ENCODE measurements around the gene CLCN5.
"Not testable (repeated sequence)": the region's sequence is repeated elsewhere in the genome, so short reads cannot be mapped to it uniquely, and the experiment has no call there.

DNA sequence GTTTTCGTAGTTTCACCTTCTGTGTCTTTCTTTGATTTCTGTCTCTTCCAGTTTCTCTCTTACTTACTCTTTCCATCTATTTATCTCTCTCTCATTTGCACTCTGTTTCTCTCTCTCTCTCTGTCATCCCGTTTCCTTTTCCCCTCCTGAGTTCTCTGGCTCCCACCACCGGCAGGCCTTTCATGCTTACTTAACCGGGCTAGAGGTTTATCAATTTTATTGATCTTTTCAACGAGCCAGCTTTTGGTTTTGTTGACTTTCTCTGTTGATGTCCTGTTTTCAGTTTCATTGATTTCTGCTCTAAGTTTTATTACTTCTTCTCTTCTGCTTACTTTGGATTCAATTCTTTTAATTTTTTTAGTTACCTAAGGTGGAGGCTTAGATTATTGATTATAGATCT is 103.2 kb downstream of the CLCN5 start:
- not testable (repeated sequence) for TF ChIP-seq POLR2AphosphoS5, POLR2A (IDR thresholded peaks at IDR 0.05; ENCODE audit: low read depth, low read length)
